T47D (cell line): ENCODE measurements around the gene KICS2.
A peak's percentile ranks its signal among the peaks of the same experiment; 100 is the strongest.

Experiments
- DNase-seq, 2 experiments: peaks; one replicate each; pipeline versions ENCODE4 v3.0.0 to v3.0.0-alpha.2; 2011 to 2012; ENCODE audit warnings: low read depth in 1 of 2, low spot score in 1 of 2
- JUND ChIP-seq: IDR thresholded peaks from 2 replicates; pipeline ENCODE4 v1.6.1; 2012; ENCODE audit warnings: low read depth
- in situ Hi-C: cut with HindIII; loops from 2 replicates; pipeline ENCODE4 v1.10.0; 2016; ENCODE audit warnings: low sequenced_read_pairs, low pct_unique_long_range_greater_than_20kb

The KICS2 gene

GRCh38 chr12:64222009-64222765 is at the start of gene KICS2:
KICS2 (minus strand) TSS chr12:64222296; CDS start chr12:64222237, 59 bp downstream.
- no peak for TF ChIP-seq JUND
- DNase-seq: peak; percentile 89 to 97
- in situ Hi-C loops: no loop called here

GRCh38 chr12:64270411-64270810 is 48.3 kb upstream of the KICS2 start:
- in situ Hi-C loops: no loop called here
- no peak for DNase-seq
- no peak for TF ChIP-seq JUND

DNA sequence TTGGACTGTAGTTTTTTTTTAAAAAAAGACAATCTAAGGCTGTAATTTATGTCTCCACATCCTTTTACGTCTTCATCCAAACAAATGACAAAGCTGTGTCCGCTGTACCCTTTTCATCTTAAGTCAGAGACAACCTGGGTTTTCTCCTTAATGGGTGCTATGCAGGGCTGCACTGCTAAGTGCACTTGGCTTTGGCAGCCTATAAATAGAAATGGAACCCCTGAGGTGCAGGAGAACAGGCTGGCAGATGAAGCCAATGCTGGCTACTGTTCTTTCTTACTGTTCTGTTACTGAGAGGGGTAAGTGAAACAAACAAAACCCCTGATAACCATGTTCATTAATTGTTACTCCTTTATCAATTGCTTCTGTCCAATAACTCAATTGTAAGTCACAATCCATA is 47.1 kb upstream of the KICS2 start:
- no peak for DNase-seq
- in situ Hi-C loops: no loop called here
- TF ChIP-seq JUND: no peak

- no peak for TF ChIP-seq JUND
- in situ Hi-C loops: no loop called here
- DNase-seq: no peak
These were observed 46.3 kb upstream of the KICS2 start for GRCh38 chr12:64268409-64268808.

DNA sequence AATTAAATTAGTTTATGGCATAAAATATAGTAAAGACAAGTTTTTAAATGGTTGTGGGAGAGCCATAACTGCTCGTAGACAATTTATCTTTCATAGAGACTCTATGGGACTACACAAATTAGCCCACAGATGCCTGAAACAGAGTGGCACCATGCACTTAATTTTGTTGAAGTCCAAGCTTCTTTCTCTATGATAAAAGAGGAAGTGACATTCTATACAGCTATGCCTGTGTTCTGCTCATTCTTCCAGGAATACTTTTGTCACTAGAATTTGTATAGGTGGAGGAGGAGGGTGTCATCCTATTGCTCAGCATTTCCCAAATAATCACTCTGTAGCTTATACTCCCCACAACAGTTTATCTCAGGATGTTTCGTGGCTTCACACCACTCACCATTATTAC is 43.7 kb upstream of the KICS2 start:
- no peak for DNase-seq
- no peak for TF ChIP-seq JUND

GRCh38 chr12:64261813-64262212 is 39.7 kb upstream of the KICS2 start:
- in situ Hi-C loops: no loop called here
- no peak for TF ChIP-seq JUND
- DNase-seq: no peak

More for the DNA sequence above, 43.7 kb upstream of the KICS2 start:
- in situ Hi-C loops: no loop called here

DNA sequence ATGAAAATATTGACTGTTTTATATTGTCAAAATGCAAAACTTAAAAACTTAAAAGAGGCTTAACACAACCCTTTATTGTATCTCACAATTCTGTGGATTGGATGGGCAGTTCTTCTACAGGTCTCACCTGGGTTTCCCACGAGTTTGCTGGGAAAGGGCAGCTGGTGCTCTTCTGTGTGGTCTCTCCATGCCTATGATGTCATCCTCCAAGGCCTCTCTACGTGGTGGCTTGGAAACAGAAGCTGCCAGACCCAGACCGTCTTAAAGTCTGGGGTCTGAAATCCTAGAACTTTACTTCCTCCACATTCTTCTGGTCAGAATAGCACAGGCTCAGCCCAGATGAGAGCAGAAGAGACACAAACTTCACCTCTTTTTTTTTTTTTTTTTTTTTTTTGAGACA is 36.5 kb upstream of the KICS2 start:
- no peak for TF ChIP-seq JUND
- in situ Hi-C loops: no loop called here
- no peak for DNase-seq

GRCh38 chr12:64256166-64256800 is 34.2 kb upstream of the KICS2 start:
- TF ChIP-seq JUND: no peak
- peak in 1 of 2 experiments; percentile 79 for DNase-seq
- in situ Hi-C loops: no loop called here

DNA sequence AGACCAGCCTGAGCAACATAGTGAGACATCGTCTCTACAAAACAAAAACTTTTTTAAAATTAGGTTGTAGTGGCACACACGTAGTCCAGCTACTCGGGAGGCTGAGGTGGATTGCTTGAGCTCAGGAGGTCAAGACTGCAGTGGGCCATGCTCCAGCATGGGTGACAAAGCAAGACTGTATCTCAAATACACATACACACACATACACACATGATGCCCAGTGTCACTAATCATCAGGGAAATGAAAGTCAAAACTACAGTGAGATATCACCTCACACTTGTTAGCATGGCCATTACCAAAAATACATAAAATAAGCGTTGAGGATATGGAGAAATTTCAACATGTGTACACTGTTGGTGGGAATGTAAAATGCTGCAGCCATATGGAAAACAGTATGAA is 33.2 kb upstream of the KICS2 start:
- in situ Hi-C loops: no loop called here
- DNase-seq: no peak
- TF ChIP-seq JUND: no peak

GRCh38 chr12:64253356-64253755 is 31.3 kb upstream of the KICS2 start:
- no peak for DNase-seq
- TF ChIP-seq JUND: no peak
- in situ Hi-C loops: no loop called here

DNA sequence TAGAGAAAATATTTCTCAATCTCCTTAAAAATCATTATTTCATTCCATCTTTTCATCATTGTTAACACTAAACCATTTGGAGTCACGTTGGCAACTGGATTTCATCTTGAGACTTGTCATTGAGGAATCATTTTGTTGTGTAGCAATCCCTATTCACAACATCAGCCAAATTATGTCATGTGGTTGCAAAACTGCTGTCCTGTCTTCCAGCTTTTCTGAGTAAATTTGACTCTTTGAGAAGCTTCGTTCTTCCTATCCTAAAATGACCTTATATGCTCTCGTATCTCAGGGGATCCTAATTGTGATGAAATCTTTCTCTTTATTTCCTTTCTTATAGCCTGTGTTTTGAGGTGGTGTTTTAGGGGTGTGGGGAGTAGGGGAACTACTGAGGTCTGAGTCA is 30.6 kb upstream of the KICS2 start:
- in situ Hi-C loops: no loop called here

GRCh38 chr12:64243809-64244208 is 21.7 kb upstream of the KICS2 start:
- DNase-seq: no peak
- no peak for TF ChIP-seq JUND
- in situ Hi-C loops: no loop called here

More for the DNA sequence above, 30.6 kb upstream of the KICS2 start:
- no peak for DNase-seq
- TF ChIP-seq JUND: no peak

- no peak for TF ChIP-seq JUND
- in situ Hi-C loops: no loop called here
- DNase-seq: no peak
These were observed 18.7 kb upstream of the KICS2 start for GRCh38 chr12:64240781-64241180.
